Tibial nerve (tissue), 3 donors: ENCODE data around the gene SYDE1.

Source experiments
- CTCF ChIP-seq, 5 experiments: fragments of 200-600 bp in 3 of 5; fragments of 450-650 bp in 2 of 5; sonication (generic) in 3 of 5; IDR thresholded peaks; one replicate each; pipeline ENCODE4 v1.5.1; 2016 to 2019; ENCODE audit warnings: antibody characterized with exemption in 5 of 5, mild to moderate bottlenecking in 3 of 5, moderate library complexity in 2 of 5
- POLR2A ChIP-seq, 2 donors: fragments of 450-650 bp; IDR thresholded peaks; one replicate each; pipeline ENCODE4 v1.6.1; 2017; ENCODE audit warnings: antibody characterized with exemption in 2 of 2, mild to moderate bottlenecking in 2 of 2, moderate library complexity in 2 of 2

GRCh38 chr19:15108145-15108844 lies 1.1 kb downstream of the SYDE1 start:
- no peak for TF ChIP-seq CTCF (IDR thresholded peaks at IDR 0.05)
- TF ChIP-seq POLR2A (IDR thresholded peaks at IDR 0.05) = no peak
